ENCODE measurements around the gene TDRD12.

DNA sequence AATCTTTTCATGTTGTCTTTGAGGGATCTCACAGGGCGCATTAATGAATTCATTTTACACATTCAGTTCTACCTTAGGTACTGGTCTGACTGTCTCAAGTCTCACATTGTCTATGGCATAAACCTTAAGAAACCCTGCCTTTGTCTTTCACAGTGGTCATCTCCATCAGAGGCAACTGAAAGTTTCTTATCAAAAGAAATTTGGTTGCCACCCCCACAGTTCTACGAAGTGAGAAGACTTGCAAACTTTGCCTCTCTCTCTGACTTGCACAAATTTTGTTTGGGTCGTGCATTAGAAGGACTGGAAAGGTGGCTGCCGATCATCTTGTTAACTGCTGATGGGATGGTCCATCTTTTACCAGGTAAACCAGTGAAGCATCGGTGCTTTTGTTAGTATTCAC is 10.5 kb upstream of the TDRD12 start:
- TF ChIP-seq, protein P1, sequence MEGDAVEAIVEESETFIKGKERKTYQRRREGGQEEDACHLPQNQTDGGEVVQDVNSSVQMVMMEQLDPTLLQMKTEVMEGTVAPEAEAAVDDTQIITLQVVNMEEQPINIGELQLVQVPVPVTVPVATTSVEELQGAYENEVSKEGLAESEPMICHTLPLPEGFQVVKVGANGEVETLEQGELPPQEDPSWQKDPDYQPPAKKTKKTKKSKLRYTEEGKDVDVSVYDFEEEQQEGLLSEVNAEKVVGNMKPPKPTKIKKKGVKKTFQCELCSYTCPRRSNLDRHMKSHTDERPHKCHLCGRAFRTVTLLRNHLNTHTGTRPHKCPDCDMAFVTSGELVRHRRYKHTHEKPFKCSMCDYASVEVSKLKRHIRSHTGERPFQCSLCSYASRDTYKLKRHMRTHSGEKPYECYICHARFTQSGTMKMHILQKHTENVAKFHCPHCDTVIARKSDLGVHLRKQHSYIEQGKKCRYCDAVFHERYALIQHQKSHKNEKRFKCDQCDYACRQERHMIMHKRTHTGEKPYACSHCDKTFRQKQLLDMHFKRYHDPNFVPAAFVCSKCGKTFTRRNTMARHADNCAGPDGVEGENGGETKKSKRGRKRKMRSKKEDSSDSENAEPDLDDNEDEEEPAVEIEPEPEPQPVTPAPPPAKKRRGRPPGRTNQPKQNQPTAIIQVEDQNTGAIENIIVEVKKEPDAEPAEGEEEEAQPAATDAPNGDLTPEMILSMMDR (IDR thresholded peaks at IDR 0.05; ENCODE audit: low read depth, low read length): no peak
- no peak for TF ChIP-seq EZH2phosphoT487 (IDR thresholded peaks at IDR 0.05; ENCODE audit: low read depth)
